Neutrophil (primary cell): ENCODE measurements around the gene CCDC74A.
"Not testable (repeated sequence)": the region's sequence is repeated elsewhere in the genome, so short reads cannot be mapped to it uniquely, and the experiment has no call there.

ENCODE experiments used
- H3K27ac ChIP-seq: fragments of 200-600 bp; sonication (generic); 2 replicates; pipeline ENCODE4 v1.5.1; 2016; ENCODE audit warnings: mild to moderate bottlenecking, moderate library complexity
- H3K27me3 ChIP-seq: fragments of 200-600 bp; sonication (generic); 2 replicates; pipeline ENCODE4 v1.6.0; 2016; ENCODE audit warnings: mild to moderate bottlenecking
- H3K36me3 ChIP-seq: fragments of 200-600 bp; sonication (generic); 2 replicates; pipeline ENCODE4 v1.5.1; 2017
- H3K4me1 ChIP-seq, 2 experiments: fragments of 200-600 bp in 1 of 2; sonication (generic) in 1 of 2; 1 replicate in 1 of 2; 2 replicates in 1 of 2; pipeline versions ENCODE4 v1.5.1 to v1.6.1; 2013 to 2016; ENCODE audit warnings: low read depth in 1 of 2, low read length in 1 of 2, mild to moderate bottlenecking in 1 of 2, moderate library complexity in 1 of 2; ENCODE audit not compliant: control insufficient read depth in 1 of 2, insufficient read depth in 1 of 2
- H3K4me3 ChIP-seq, 2 experiments: fragments of 200-600 bp in 1 of 2; sonication (generic) in 1 of 2; 1 replicate in 1 of 2; 2 replicates in 1 of 2; pipeline ENCODE4 v1.5.1; 2013 to 2016; ENCODE audit warnings: low read depth in 1 of 2, low read length in 1 of 2, mild to moderate bottlenecking in 1 of 2, moderate library complexity in 1 of 2
- H3K9me3 ChIP-seq: fragments of 200-600 bp; sonication (generic); 2 replicates; pipeline ENCODE4 v1.5.1; 2016
- TF ChIP-seq, protein P1 (sequence below): fragments of 200-600 bp; sonication (generic); IDR thresholded peaks from 2 replicates; pipeline ENCODE4 v1.5.1; 2016; ENCODE audit warnings: antibody characterized with exemption

CCDC74A gene

DNA sequence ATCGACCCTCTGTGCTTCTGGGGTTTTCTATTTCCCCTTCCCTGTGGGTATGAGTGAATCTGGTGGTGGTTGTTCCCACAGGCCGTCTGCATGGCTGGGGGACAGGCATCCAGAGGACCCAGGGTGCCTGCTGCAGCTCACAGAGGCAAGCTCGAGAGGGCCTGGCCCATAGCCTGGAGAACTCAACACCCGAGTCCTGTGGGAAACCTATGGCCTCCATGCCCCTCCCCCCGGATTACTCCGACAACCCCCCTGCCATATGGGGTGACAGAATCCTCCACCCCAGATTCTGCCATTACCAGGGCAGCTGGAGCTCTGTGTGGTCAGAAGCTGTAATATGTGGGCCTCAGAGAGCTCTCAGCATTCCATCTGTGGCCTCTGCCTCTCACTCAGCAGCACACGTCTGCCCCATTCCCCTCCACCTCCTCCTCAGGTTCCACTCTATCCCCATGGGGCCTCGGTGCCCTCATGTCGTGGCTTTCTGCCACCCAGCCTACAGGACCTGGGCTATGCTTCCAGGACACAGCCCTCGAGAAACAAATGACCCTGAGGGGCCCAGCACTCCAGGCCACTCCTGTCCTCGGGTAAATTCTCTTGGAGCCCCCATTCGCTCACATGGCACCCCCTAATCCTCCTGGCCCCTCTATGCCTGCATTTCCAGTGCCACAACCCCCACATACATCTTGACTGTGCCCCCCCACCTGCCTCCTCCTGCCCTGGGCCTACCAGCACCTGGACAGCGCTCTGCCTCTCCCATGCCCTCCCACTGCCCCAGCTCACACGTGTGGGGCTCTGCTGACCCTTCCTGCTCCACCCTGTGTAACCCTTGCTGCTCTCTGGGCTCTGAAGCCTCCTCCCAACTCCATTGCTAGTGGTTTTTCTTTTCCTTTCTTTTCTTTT, 39.1 kb upstream of the CCDC74A start:
- H3K27me3 ChIP-seq: no peaks in the 10 kb centered on the region
- H3K36me3 ChIP-seq: peaks cover 18% of the 10 kb centered on the region
- peaks cover 12 to 17% of the 10 kb centered on the region in 2 experiments for H3K4me1 ChIP-seq
- no peak overlapping the region for H3K4me3 ChIP-seq
- H3K9me3 ChIP-seq: no peaks in the 10 kb centered on the region
- TF ChIP-seq, protein P1, sequence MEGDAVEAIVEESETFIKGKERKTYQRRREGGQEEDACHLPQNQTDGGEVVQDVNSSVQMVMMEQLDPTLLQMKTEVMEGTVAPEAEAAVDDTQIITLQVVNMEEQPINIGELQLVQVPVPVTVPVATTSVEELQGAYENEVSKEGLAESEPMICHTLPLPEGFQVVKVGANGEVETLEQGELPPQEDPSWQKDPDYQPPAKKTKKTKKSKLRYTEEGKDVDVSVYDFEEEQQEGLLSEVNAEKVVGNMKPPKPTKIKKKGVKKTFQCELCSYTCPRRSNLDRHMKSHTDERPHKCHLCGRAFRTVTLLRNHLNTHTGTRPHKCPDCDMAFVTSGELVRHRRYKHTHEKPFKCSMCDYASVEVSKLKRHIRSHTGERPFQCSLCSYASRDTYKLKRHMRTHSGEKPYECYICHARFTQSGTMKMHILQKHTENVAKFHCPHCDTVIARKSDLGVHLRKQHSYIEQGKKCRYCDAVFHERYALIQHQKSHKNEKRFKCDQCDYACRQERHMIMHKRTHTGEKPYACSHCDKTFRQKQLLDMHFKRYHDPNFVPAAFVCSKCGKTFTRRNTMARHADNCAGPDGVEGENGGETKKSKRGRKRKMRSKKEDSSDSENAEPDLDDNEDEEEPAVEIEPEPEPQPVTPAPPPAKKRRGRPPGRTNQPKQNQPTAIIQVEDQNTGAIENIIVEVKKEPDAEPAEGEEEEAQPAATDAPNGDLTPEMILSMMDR: no peak
- H3K27ac ChIP-seq: no peak overlapping the region

- not testable (repeated sequence) for H3K36me3 ChIP-seq, H3K9me3 ChIP-seq
- H3K27ac ChIP-seq: peak overlapping the region; percentile 85
These were observed 36.8 kb upstream of the CCDC74A start for GRCh38 chr2:131490616-131491468.

GRCh38 chr2:131491469-131491836, 36.2 kb upstream of the CCDC74A start:
- H3K36me3 ChIP-seq, H3K27me3 ChIP-seq, H3K9me3 ChIP-seq: not testable (repeated sequence)
- Histone ChIP-seq H3K27ac (peak overlapping the region; percentile 85), H3K4me3 (peak overlapping the region; percentile 83 to 89), H3K4me1 (peaks cover 17 to 24% of the 10 kb centered on the region in 2 experiments)

More at GRCh38 chr2:131490616-131491468, 36.8 kb upstream of the CCDC74A start:
- Histone ChIP-seq H3K4me3 (peak overlapping the region; percentile 83 to 89), H3K4me1 (peaks cover 17 to 25% of the 10 kb centered on the region in 2 experiments)
- H3K27me3 ChIP-seq: not testable (repeated sequence)

- not testable (repeated sequence) for H3K27me3 ChIP-seq, H3K36me3 ChIP-seq, H3K9me3 ChIP-seq
- H3K4me3 ChIP-seq: peak within 1 kb of the TSS; percentile 83 to 89
- peak within 1 kb of the TSS; percentile 85 for H3K27ac ChIP-seq
- peaks cover 19 to 25% of the 10 kb centered on the region in 2 experiments for H3K4me1 ChIP-seq
These were observed 35.7 kb upstream of the CCDC74A start, which contains the start of gene MZT2A for GRCh38 chr2:131492015-131492417. TSS of gene MZT2A (minus strand) at chr2:131492397. CDS start at chr2:131492376, 21 bp downstream.

- TF ChIP-seq, protein P1: peak; percentile 75
- Histone ChIP-seq H3K4me3 (peak overlapping the region; percentile 83 to 89), H3K36me3 (peaks cover 7% of the 10 kb centered on the region), H3K4me1 (peaks cover 25 to 31% of the 10 kb centered on the region in 2 experiments), H3K27me3 (no peaks in the 10 kb centered on the region), H3K27ac (peak overlapping the region; percentile 85), H3K9me3 (no peaks in the 10 kb centered on the region)
These were observed 35.1 kb upstream of the CCDC74A start for GRCh38 chr2:131492418-131493198.

GRCh38 chr2:131493199-131493968, 34.3 kb upstream of the CCDC74A start:
- peak overlapping the region; percentile 83 to 89 for H3K4me3 ChIP-seq
- peak overlapping the region; percentile 85 for H3K27ac ChIP-seq
- no peaks in the 10 kb centered on the region for H3K9me3 ChIP-seq
- H3K36me3 ChIP-seq: peaks cover under 1% of the 10 kb centered on the region
- TF ChIP-seq, protein P1: no peak
- H3K27me3 ChIP-seq: no peaks in the 10 kb centered on the region
- H3K4me1 ChIP-seq: peaks cover 31 to 37% of the 10 kb centered on the region in 2 experiments

DNA sequence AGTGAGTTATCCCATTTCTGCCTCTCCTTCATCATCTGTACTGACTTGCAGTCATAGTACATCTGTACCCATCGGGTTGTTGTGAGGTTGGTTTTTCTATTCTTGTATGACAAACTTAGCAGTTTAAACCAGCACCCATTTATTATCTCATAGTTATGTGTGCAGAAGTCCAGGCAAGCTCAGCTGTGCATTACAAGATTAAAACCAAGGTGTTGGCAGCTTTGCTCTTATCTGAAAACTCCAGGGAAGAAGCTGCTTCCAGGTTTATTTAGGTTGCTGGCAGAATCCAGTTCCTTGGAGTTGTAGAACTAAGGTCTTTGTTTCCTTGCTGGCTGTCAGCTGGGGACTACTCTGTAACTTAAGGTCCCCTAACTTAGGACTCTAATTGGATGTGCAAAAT, 32.2 kb upstream of the CCDC74A start:
- not testable (repeated sequence) for H3K36me3 ChIP-seq, H3K27ac ChIP-seq, H3K27me3 ChIP-seq, H3K9me3 ChIP-seq, H3K4me3 ChIP-seq
- H3K4me1 ChIP-seq: peaks cover 38 to 40% of the 10 kb centered on the region in 2 experiments

- H3K27me3 ChIP-seq, H3K4me3 ChIP-seq, H3K9me3 ChIP-seq: not testable (repeated sequence)
- H3K36me3 ChIP-seq: peaks cover 31% of the 10 kb centered on the region
- H3K27ac ChIP-seq: peak overlapping the region; percentile 75
- peaks cover 27% of the 10 kb centered on the region in 2 experiments for H3K4me1 ChIP-seq
These were observed 29.2 kb upstream of the CCDC74A start for GRCh38 chr2:131498321-131498973.

DNA sequence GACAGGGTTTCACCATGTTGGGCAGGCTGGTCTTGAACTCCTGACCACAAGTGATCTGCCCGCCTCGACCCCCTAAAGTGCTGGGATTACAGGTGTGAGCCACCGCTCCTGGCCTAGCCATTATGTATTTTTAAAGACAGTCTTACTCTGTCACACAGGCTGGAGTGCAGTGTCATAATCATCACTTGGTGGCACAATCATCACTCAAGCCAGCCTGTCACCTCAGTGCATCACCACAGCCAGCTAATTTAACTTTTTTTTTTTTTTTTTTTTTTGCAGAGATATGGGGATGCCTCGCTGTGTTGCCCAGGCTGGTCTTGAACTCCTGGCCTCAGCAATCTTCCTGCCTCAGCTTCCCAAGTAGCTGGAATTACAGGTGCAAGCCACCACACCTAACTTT, 24.1 kb upstream of the CCDC74A start:
- H3K27ac ChIP-seq: not testable (repeated sequence)
- H3K36me3 ChIP-seq: peaks cover 68% of the 10 kb centered on the region

More for the DNA sequence above, 24.1 kb upstream of the CCDC74A start:
- not testable (repeated sequence) for H3K4me3 ChIP-seq, H3K4me1 ChIP-seq, H3K9me3 ChIP-seq, H3K27me3 ChIP-seq
